DOHH2 (cell line): ENCODE data around the gene ACADL.

ENCODE experiments used
- H3F3A ChIP-seq: fragments of 200-600 bp; sonication (generic), shearing (Covaris generic); 2 replicates; pipeline ENCODE4 v1.6.0; 2016; ENCODE audit warnings: antibody characterized with exemption, mild to moderate bottlenecking; ENCODE audit not compliant: control insufficient read depth, insufficient read depth
- H3K27ac ChIP-seq: fragments of 200-600 bp; sonication (generic); 2 replicates; pipeline ENCODE4 v1.5.1; 2014; ENCODE audit warnings: low read depth, mild to moderate bottlenecking, low read length, moderate library complexity
- H3K27me3 ChIP-seq: fragments of 200-600 bp; sonication (generic); 2 replicates; pipeline ENCODE4 v1.6.1; 2014; ENCODE audit warnings: mild to moderate bottlenecking, low read length, mixed read lengths; ENCODE audit not compliant: control insufficient read depth
- H3K36me3 ChIP-seq: fragments of 200-600 bp; sonication (generic); 2 replicates; pipeline ENCODE4 v1.6.1; 2014; ENCODE audit warnings: mild to moderate bottlenecking, low read length, moderate library complexity, mixed read lengths; ENCODE audit not compliant: control insufficient read depth
- H3K4me1 ChIP-seq: fragments of 200-600 bp; sonication (generic); 2 replicates; pipeline ENCODE4 v1.6.1; 2014; ENCODE audit warnings: mild to moderate bottlenecking, low read length, mixed read lengths; ENCODE audit not compliant: control insufficient read depth
- H3K4me2 ChIP-seq: fragments of 200-600 bp; sonication (generic); 2 replicates; pipeline ENCODE4 v1.6.0; 2014; ENCODE audit warnings: mild to moderate bottlenecking, low read length, moderate library complexity
- H3K4me3 ChIP-seq: fragments of 200-600 bp; sonication (generic); 2 replicates; pipeline ENCODE4 v1.5.1; 2014; ENCODE audit warnings: mild to moderate bottlenecking, low read length, mixed read lengths
- H3K79me2 ChIP-seq: fragments of 200-600 bp; sonication (generic); 2 replicates; pipeline ENCODE4 v1.6.1; 2014; ENCODE audit warnings: mild to moderate bottlenecking, low read length, mixed read lengths; ENCODE audit not compliant: control insufficient read depth
- H3K9me2 ChIP-seq: fragments of 200-600 bp; sonication (generic); replicated peaks from 2 replicates; pipeline ENCODE4 v1.6.1; 2014; ENCODE audit warnings: mild to moderate bottlenecking, low read length, mixed read lengths; ENCODE audit not compliant: control insufficient read depth
- H3K9me3 ChIP-seq: fragments of 200-600 bp; sonication (generic); 2 replicates; pipeline ENCODE4 v1.6.1; 2014; ENCODE audit warnings: antibody characterized with exemption, low read length, mixed read lengths; ENCODE audit not compliant: control insufficient read depth, insufficient read depth
- H4K20me1 ChIP-seq: fragments of 200-600 bp; sonication (generic); 2 replicates; pipeline ENCODE4 v1.6.0; 2014; ENCODE audit warnings: low read depth, mild to moderate bottlenecking, antibody characterized with exemption, low read length, moderate library complexity; ENCODE audit not compliant: control insufficient read depth, insufficient read depth
- EZH2phosphoT487 ChIP-seq: fragments of 200-600 bp; sonication (generic); IDR thresholded peaks from 2 replicates; pipeline ENCODE4 v1.6.1; 2017; ENCODE audit warnings: borderline replicate concordance, mild to moderate bottlenecking, antibody characterized with exemption, low read length, moderate library complexity, mixed read lengths
- TF ChIP-seq, protein P1 (sequence below): fragments of 200-600 bp; sonication (generic); IDR thresholded peaks from one replicate; pipeline ENCODE4 v1.5.1; 2014; ENCODE audit warnings: antibody characterized with exemption, mild to moderate bottlenecking, low read depth, low read length; ENCODE audit not compliant: poor library complexity, severe bottlenecking

The ACADL gene

DNA sequence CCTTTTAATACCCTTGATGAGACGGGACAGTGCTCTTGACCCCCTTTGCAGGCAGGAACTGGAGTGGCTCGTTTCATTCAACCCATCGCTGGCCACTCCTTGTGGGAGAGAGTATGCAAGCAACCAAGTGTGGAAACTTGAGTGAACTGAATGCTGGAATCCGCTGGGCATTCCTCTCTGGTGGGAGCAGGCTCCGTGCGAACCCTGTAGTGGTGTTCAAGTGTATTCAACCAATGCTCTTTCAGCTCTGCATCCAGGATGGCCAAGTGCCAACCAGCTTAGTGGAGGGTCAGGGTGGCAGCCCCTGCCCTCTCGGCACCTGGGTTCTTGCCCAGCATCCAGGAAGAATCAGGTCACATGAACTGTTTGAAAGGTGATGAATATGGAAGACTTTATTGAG lies 3.3 kb upstream of the ACADL start:
- Histone ChIP-seq H3K79me2 (no peaks in the 10 kb centered on the region), H3K27ac (no peak overlapping the region), H3F3A (no peaks in the 10 kb centered on the region), H3K9me3 (no peaks in the 10 kb centered on the region), H4K20me1 (no peaks in the 10 kb centered on the region), H3K27me3 (0 out of 2 replicates have a peak, but pooled peaks cover 2% of the 10 kb centered on the region), H3K4me1 (no peaks in the 10 kb centered on the region), H3K4me3 (no peak overlapping the region), H3K36me3 (no peaks in the 10 kb centered on the region), H3K4me2 (no peak overlapping the region), H3K9me2 (no peaks in the 10 kb centered on the region)
- TF ChIP-seq, protein P1, sequence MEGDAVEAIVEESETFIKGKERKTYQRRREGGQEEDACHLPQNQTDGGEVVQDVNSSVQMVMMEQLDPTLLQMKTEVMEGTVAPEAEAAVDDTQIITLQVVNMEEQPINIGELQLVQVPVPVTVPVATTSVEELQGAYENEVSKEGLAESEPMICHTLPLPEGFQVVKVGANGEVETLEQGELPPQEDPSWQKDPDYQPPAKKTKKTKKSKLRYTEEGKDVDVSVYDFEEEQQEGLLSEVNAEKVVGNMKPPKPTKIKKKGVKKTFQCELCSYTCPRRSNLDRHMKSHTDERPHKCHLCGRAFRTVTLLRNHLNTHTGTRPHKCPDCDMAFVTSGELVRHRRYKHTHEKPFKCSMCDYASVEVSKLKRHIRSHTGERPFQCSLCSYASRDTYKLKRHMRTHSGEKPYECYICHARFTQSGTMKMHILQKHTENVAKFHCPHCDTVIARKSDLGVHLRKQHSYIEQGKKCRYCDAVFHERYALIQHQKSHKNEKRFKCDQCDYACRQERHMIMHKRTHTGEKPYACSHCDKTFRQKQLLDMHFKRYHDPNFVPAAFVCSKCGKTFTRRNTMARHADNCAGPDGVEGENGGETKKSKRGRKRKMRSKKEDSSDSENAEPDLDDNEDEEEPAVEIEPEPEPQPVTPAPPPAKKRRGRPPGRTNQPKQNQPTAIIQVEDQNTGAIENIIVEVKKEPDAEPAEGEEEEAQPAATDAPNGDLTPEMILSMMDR = no peak
- TF ChIP-seq EZH2phosphoT487 = no peak

DNA sequence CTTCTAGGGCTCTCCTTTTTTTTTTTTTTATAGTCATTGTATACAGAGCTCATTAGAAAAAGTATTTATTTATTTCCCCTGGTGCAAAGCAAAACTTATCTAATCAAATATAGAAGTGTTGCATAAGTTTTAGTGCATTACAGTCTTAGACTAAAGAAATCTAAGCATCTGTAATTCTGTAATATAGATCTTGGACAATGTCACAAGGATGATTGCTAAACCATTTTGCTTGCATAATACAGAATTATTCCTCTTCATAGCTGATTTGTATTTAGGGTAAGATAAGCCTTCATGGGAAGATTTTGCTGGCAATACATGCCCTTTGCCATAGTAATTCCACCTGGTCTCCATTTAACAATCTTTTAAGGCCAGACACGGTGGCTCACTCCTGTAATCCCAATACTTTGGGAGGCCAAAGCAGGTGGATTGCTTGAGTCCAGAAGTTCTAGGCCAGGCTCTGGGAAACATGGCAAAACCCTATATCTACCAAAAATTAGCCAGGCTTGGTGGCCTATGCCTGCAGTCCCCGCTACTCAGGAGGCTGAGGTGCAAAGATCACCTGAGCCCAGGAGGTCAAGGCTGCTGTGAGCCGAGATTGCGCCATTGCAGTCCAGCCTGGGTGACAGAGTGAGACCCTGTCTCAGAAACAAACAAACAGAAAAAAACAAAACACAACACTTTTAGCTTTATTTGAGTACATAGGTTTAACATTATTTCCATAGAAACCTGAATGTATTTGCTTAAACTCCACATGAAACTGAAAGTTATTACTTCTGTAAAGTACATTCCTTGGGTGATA lies 2.2 kb upstream of the ACADL start:
- H3K27me3 ChIP-seq = 0 out of 2 replicates have a peak, but pooled peaks cover 2% of the 10 kb centered on the region
- H3K9me3 ChIP-seq = no peaks in the 10 kb centered on the region
- TF ChIP-seq EZH2phosphoT487 = no peak
- TF ChIP-seq, protein P1 = no peak
- H4K20me1 ChIP-seq = no peaks in the 10 kb centered on the region
- no peaks in the 10 kb centered on the region for H3K36me3 ChIP-seq
- H3K9me2 ChIP-seq = no peaks in the 10 kb centered on the region
- no peak overlapping the region for H3K4me2 ChIP-seq
- no peak overlapping the region for H3K27ac ChIP-seq
- no peaks in the 10 kb centered on the region for H3K79me2 ChIP-seq
- no peak overlapping the region for H3K4me3 ChIP-seq
- no peaks in the 10 kb centered on the region for H3F3A ChIP-seq
- no peaks in the 10 kb centered on the region for H3K4me1 ChIP-seq

DNA sequence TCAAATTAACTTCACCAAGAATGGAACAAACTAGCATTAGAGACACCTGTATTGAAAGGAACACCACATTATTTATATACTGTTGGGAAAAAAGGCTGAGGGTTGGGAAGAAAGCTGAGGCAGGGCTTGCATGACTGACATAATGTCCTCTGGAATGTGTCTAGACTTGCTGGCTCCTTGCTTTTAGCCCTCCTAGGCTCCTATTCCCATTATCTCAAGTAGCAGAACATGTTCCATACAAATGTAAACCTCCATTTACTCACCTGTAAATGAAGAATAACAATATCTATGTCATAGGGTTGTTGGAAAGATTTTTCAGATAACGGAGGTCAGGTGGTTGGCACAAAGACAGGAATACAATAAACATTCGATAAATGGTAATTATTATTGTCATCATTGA lies 976 bp upstream of the ACADL start:
- Histone ChIP-seq H4K20me1 (no peaks in the 10 kb centered on the region), H3K27ac (no peak overlapping the region), H3K4me2 (no peak overlapping the region), H3K4me3 (no peak overlapping the region), H3K4me1 (no peaks in the 10 kb centered on the region), H3K79me2 (no peaks in the 10 kb centered on the region), H3K9me3 (no peaks in the 10 kb centered on the region), H3F3A (no peaks in the 10 kb centered on the region), H3K36me3 (no peaks in the 10 kb centered on the region), H3K27me3 (no peaks in the 10 kb centered on the region), H3K9me2 (no peaks in the 10 kb centered on the region)
- no peak for TF ChIP-seq EZH2phosphoT487
- TF ChIP-seq, protein P1 = no peak
